Muscle of leg (tissue), 11 donors: ENCODE data around the gene FGFRL1. TPM values are rescaled to one million over a fixed set of nuclear protein-coding genes. Genes with fewer than 3 reads are reported as not detected.

Source experiments
- DNase-seq: peaks from one replicate; pipeline ENCODE4 v3.0.0; 2013
- H3K27ac ChIP-seq: one replicate; pipeline ENCODE4 v1.5.1; 2013; ENCODE audit warnings: mild to moderate bottlenecking, low read length, control low read depth
- H3K27me3 ChIP-seq: one replicate; pipeline ENCODE4 v1.6.1; 2013; ENCODE audit warnings: low read length; ENCODE audit not compliant: control insufficient read depth, insufficient read depth
- H3K36me3 ChIP-seq: one replicate; pipeline ENCODE4 v1.6.1; 2013; ENCODE audit warnings: low read length; ENCODE audit not compliant: control insufficient read depth, insufficient read depth
- H3K4me1 ChIP-seq: one replicate; pipeline ENCODE4 v1.6.1; 2013; ENCODE audit warnings: low read length; ENCODE audit not compliant: control insufficient read depth, insufficient read depth
- H3K4me3 ChIP-seq: one replicate; pipeline ENCODE4 v1.5.1; 2013; ENCODE audit warnings: low read length, control low read depth
- H3K9me3 ChIP-seq: replicated peaks from 2 replicates; pipeline ENCODE4 v1.6.1; 2013; ENCODE audit warnings: low read depth, low read length; ENCODE audit not compliant: control insufficient read depth
- WGBS: methylation state at CpG from one replicate; pipeline ENCODE4 v1.1.5; 2013; ENCODE audit warnings: missing lambda C conversion rate; ENCODE audit not compliant: insufficient coverage; 5-methylcytosine and 5-hydroxymethylcytosine counted together
- polyA plus RNA-seq, 8 donors: library from polyadenylated mRNA; unstranded; fragments of 120-200 nt; gene quantifications; one replicate each; pipeline versions ENCODE4 v1.2.1 to v1.2.3, GENCODE V29; 2013; ENCODE audit warnings: inconsistent platforms in 1 of 8, low replicate concordance in 1 of 8; ENCODE audit not compliant: insufficient read length in 8 of 8, insufficient read depth in 1 of 8
- total RNA-seq: library from RNA; stranded (reverse); fragments of 120-200 nt; gene quantifications from one replicate; pipeline ENCODE4 v1.2.4, GENCODE V29; 2013

FGFRL1 gene
- total and polyA plus RNA-seq, 9 donors = 90.4 to 203 (median 170) TPM

DNA sequence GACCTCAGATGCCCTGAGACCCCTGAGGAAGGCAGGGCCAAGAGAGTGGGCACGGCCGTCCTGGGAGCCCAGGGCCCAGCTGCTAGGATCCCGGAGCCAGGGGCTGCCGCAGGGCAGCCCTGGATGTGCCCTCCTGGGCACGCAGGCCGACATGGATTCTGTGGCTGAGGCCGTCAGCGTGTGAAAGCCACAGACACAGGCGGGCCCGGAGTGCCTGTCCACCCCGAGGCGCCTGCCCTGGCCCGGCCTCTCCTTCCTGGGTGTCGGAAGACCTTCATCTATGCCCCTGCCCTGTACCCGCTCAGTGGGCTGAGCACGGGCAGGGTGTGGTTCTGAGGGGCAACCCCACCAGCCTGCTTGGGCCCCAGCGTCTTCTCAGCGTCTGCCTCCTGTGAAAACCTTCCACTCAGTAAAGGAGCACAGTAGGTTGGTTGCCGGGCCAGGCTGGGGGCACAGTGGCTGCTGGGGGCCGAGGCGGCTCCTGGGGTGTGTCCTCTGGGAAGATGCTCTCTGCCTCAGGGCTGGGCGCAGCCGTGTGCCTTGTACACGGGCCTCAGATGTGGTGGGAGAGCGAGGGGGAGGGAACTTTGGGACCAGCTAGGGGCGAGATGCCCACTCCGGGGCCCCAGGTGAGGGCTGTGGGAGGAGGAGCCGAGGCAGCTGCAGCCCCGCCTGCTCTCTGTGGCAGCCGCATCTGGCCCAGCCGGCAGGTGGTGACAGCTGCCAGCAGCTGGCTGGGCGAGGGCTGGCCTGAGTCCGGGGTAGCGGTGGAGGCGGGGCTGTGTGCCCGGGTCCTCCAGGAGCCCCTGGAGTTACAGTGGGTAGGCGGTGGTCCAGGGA lies 20.8 kb downstream of the FGFRL1 start:
- Histone ChIP-seq H3K4me3 (no peak overlapping the region), H3K27me3 (peaks cover 18% of the 10 kb centered on the region), H3K36me3 (no peaks in the 10 kb centered on the region), H3K9me3 (no peaks in the 10 kb centered on the region), H3K4me1 (peaks cover 97% of the 10 kb centered on the region), H3K27ac (no peak overlapping the region)
- WGBS = 61% methylated on average over 35 of the region's 37 CpGs
- DNase-seq = peak; percentile 58

DNA sequence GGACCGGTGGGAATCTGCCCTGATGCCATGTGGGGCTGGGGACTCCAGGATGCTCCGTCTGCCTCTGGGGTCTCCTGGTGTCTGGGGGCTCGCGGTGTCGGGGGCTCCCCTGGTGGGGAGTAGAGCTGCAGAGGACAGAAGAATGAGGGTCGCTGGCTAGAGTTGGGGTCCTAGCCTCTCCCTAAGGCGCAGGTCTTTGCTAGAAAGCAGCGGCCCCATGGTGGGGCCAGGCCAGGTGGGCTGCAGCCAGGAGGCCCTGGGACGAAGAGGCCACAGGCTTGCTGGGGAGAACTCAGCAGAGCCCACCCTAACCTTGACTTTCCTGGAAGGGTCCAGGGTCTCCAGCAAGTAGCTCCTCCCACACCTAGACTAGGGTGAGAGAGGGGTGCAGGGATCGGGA lies 21.4 kb downstream of the FGFRL1 start:
- DNase-seq = no peak
- Histone ChIP-seq H3K4me1 (peaks cover 97% of the 10 kb centered on the region), H3K36me3 (no peaks in the 10 kb centered on the region), H3K4me3 (no peak overlapping the region), H3K27ac (no peak overlapping the region), H3K9me3 (no peaks in the 10 kb centered on the region), H3K27me3 (peaks cover 18% of the 10 kb centered on the region)
- WGBS = 83% methylated on average over 8 of the region's 10 CpGs

DNA sequence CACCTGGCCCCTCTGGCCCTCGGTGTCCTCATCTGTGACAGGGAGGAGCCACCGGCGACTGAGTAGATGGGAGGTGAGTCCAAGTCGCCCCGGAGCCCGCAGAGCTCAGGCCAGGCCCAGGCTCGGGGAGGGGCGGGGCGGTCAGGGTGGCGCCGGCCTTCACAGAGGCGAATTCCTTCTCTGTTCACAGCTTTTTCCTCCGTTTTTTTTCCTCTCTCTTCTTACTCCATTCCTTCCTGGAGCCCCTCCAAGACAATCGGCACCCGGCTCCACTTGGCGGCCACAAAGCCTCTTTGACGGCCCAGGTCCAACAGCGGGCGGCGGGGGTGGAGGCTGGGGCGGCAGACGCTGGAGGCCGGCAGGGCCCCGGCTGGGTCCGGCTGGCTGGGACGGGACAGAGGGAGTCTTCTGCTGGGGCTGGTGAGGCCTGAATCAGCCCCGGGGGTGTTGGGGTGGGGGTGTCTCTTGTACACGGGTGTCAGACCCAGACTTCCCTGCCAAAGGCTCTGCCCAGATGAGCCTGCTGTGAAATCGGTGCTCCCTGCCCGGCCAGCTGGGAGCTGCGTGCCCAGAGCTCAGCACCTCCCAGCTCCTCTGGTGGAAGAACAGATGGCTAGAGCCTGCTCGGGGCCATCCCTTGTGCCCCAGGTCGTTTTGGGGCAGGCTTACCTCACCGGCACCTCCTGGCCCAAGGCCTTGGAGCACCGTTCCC lies 22.6 kb downstream of the FGFRL1 start:
- Histone ChIP-seq H3K27me3 (peaks cover 14% of the 10 kb centered on the region), H3K36me3 (no peaks in the 10 kb centered on the region), H3K9me3 (no peaks in the 10 kb centered on the region), H3K27ac (peak overlapping the region; percentile 69), H3K4me1 (peaks cover 97% of the 10 kb centered on the region), H3K4me3 (no peak overlapping the region)
- WGBS = 27% methylated on average over 30 of the region's 35 CpGs
- peak; percentile 88 for DNase-seq

DNA sequence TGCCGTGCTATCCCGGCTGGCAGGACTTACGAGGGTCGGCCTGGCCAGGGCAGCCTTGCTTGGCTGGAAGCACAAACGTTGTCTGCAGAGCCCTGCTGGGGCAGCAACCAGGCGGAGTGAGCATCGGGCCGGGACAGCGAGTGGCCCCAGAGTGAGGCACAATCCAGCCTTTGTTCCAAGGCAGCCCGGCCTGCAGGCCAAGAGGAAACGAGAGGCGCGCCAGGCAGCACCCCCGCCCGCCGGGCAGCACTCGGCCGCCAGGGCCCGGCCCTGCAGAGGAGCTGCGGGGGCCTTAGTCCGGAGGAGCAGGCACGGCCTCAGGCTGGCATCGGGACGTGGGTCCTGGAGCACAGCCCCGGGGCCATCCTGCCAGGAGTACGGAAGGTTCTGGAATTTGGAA lies 24.1 kb downstream of the FGFRL1 start:
- no peak overlapping the region for H3K4me3 ChIP-seq
- H3K4me1 ChIP-seq = peaks cover 97% of the 10 kb centered on the region
- no peaks in the 10 kb centered on the region for H3K36me3 ChIP-seq
- no peak overlapping the region for H3K27ac ChIP-seq
- DNase-seq = peak; percentile 76
- H3K9me3 ChIP-seq = no peaks in the 10 kb centered on the region
- peaks cover 14% of the 10 kb centered on the region for H3K27me3 ChIP-seq
- 43% methylated on average over 25 of the region's 26 CpGs for WGBS

DNA sequence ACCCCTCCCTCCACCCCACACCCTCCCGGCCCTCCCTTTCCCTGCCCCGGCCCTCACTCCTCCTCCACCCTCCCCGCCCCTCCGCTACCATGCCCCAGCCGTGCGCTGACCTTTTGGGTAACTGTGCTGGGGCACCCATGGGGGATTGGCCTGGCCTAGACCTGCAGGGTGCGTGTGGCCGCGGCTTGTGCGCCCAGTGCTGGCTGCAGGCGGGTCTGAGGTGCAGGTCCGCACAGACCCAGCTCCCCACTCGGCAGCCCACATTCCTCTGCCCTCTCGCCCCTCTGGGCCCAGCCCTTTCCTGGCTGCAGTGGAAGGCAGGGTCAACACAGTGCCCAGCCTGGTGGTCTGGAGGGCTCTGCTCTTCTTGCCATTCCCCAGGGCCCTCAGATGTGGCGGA lies 24.7 kb downstream of the FGFRL1 start:
- H3K27me3 ChIP-seq = peaks cover 14% of the 10 kb centered on the region
- DNase-seq = no peak
- H3K36me3 ChIP-seq = no peaks in the 10 kb centered on the region
- no peaks in the 10 kb centered on the region for H3K9me3 ChIP-seq
- H3K4me1 ChIP-seq = peaks cover 97% of the 10 kb centered on the region
- no peak overlapping the region for H3K4me3 ChIP-seq
- 86% methylated on average over 14 of the region's 15 CpGs for WGBS
- no peak overlapping the region for H3K27ac ChIP-seq

DNA sequence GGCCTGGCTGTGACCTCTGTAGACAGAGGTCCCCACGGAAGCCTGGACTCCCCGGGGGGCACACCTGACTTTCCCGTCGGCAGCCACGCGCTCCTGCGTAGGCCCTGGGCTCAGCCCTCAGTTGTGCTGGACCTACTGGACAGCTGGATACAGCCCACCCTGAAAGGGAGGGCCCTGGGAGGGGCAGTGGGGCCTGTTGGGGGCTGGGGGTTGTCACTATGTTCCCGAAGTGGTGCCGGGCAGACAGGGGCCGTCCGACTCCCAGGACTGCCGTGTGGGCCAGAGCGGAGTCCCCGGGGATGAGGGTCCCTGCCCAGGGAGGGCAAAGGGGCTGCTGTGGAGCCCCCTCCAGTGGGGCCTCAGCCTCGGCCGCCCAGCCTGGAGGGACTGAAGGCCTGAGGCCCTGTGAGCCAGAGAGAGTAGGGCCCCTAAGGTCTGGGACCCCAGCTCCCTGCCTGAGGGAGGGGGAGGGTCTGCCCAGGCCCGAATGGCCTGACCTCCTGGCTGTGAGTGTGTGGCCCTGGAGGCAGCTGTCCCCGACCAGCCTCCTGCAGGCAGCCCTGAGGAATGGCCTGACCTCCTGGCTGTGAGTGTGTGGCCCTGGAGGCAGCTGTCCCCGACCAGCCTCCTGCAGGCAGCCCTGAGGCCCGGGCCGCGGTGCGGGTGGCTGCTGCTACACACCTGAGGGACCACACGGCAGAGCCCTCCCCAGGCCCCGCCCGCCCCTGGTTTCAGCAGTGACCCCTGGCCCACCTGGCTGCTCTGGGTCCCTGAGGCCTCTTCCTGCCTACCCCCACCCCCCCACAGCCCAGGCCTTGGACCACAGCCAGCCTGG lies 25.8 kb downstream of the FGFRL1 start:
- Histone ChIP-seq H3K4me1 (peaks cover 97% of the 10 kb centered on the region), H3K4me3 (no peak overlapping the region), H3K27ac (peak overlapping the region; percentile 20), H3K9me3 (no peaks in the 10 kb centered on the region), H3K36me3 (no peaks in the 10 kb centered on the region), H3K27me3 (peaks cover 8% of the 10 kb centered on the region)
- whole genome bisulfite sequencing = 42% methylated on average over 16 of the region's 26 CpGs
- no peak for DNase-seq

DNA sequence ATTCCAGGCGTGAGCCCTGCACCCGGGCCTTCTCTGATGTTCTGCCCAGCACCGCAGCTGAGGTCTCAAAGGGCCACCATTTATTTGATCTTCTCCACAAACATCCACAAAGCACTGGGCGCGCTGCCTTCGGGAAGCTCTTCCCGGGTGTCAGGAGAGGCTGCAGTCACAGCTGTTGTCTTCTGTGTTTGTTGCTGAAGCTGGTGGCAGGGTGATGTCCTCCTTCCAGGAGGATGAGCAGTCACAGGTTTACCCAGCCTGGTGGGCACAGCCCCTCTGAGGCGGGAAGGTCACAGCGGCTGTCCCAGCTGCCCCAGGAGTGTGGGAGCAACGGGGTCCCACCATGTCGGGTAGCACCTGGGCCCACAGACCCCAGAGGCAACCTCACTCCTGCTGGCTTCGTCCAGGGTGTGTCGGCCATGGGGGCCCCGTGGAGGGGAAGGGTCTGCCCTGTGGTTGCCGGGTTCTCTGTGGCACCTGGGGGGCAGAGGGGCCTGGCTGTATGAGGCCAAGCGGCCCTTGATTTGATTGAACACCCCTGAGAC lies 27.6 kb downstream of the FGFRL1 start:
- peaks cover 88% of the 10 kb centered on the region for H3K4me1 ChIP-seq
- H3K27ac ChIP-seq = peak overlapping the region; percentile 69
- H3K4me3 ChIP-seq = no peak overlapping the region
- DNase-seq = peak; percentile 81
- H3K9me3 ChIP-seq = no peaks in the 10 kb centered on the region
- 47% methylated on average over 10 of the region's 16 CpGs for WGBS
- peaks cover 9% of the 10 kb centered on the region for H3K27me3 ChIP-seq
- H3K36me3 ChIP-seq = no peaks in the 10 kb centered on the region

DNA sequence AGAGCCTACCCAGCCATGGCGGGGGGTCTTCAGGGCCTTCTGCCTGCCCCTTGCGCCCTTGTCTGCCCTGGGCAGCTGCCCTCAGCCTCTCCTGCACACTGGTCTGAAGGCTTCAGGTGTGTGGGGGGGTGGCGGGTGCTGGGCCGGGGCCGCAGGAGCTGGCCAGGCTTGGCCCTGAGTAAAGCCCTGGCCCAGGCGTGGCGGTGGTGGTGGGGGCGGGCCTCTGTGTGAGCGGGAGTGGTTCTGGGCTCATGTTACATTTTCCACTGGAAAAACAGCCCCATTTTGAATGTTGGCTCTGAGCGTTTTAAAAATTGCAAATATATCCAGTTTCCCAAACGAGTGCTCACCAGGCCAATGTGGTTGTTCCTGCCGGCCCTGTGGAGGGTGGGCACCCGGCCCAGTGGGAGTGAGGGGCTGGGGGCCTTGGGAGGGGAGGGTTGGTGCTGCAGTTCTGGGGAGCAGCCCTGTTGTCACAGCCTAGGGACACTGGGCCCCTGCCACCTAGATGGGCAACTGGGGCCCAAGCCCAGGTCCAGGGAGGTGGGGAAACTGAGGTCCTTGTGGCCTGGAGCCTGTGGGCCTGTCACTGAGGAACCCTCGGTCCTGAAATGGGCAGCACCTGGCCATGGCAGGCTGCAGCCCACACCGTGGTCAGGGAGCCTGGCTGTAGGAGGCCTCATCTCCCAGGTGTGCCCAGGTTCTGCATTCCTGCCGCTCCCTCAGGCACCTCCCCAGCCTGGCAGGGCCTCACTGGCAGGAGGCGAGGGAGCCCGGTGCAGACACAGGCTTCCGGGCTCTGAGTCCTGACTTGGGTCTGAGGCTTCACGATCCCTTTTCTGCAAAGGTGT lies 28.3 kb downstream of the FGFRL1 start:
- DNase-seq = peak; percentile 89
- Histone ChIP-seq H3K27ac (peak overlapping the region; percentile 80), H3K36me3 (no peaks in the 10 kb centered on the region), H3K4me3 (no peak overlapping the region), H3K27me3 (peaks cover 15% of the 10 kb centered on the region), H3K9me3 (no peaks in the 10 kb centered on the region), H3K4me1 (peaks cover 89% of the 10 kb centered on the region)
- 47% methylated on average over 14 of the region's 20 CpGs for WGBS
